GM19452 (cell line): Measurements from ENCODE around the gene TFIP11.

ENCODE experiments used
- ATAC-seq: cut with Tn5 transposase; IDR thresholded peaks from one replicate; pipeline ENCODE4 v1.9.1; 2021; ENCODE audit not compliant: unreplicated experiment

The TFIP11 gene

DNA sequence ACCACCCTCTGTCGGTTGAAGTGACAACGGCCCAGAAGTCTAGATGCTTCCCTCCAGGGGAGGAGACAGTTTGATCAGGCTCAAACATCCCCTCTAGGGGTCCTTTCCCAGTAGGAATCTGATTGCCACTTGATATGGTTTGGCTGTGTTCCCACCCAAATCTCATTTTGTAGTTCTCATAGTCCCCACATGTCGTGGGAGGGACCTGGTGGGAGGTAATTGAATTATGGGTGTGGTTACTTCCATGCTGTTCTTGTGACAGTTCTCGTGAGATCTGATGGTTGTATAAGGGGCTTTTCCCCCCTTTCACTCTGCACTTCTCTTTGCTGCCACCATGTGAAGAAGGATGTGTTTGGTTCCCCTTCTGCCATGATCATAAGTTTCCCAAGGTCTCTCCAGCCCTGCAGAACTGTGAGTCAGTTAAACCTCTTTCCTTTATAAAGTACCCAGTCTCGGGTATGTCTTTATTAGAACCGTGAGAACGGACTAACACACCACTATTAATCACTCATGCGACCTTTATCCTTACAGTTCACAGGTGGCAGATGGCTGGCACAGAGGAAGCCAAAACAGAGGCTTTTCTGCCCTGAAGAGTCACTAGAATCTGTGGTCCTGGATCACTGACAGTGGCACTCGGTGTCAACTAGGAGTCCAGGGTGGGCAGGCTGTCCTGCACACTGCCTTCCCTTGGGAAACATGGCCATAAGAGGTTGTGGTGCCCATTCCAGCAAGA lies 61.7 kb downstream of the TFIP11 start:
- ATAC-seq = no peak

DNA sequence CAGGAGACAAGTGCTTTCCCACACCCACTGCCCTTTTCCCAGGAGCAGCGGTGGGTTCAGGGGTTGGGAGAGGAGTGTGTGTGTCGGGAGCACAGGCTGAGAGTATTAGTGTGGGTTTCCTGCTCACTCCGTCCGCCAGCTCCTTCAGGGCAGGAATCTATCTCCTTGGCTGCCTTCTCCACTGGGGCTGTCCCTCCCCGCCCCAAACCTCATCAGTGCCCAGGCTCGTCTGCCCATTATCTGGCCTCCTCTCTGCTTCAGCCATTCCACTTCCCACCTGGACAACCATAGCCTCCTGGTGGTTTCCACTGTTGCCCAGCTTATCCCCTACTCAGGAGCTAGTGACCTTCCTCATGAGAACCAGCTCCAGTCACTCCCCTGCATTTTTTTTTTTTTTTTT lies 63.3 kb downstream of the TFIP11 start:
- no peak for ATAC-seq

DNA sequence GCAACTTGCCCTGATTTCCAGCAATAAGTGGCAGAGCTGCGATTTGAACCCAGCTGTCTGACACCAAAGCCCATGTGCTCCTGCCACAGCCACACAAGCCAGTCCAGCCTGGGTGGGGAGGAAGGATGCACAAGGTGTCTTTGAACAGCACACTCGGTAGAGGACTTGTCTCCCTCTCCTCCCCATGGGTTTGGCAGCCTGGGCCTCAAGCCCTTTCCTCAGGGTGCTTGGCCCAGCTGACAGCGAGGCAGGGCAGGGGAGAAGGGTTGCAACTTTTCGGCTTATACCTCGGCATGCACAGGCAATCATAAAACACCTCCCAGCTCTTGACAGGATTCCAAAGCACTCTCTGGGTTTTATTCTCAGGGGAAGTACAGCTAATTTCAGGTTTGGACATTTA lies 63.9 kb downstream of the TFIP11 start:
- ATAC-seq = no peak

DNA sequence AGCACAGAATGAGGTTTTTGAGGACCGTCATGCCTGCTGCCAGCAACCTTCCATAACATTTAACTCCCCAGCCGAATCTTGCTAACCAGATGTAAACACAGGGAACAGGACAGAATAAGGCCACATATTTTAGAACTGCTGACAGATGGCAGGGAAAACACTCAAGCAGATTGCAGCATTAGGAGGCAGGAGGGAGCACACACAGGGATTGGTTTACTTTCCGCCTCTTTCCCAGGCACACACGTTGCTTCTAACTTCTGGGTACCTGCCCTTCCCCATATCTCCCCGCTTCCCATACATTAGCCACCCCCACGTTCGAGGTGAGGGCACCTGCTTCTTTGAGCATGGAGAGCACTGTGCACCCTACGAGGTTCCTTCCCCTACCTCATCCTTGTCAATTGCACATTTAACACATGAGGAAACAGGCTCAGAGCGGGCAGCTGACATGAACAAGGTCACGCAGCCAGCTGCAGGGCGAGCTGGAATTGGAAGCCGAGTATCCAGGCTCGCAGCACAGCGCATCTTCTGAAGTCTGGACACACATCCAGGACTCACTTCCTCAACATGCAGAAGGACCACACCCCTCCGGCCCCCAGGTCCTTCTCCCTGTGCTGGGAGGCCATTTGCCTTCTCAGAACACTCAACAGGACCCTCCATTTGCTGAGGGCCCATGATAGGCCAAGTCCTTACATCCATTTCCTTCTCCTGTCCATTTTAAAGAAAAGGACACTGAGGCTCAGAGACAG lies 64.5 kb downstream of the TFIP11 start:
- no peak for ATAC-seq

DNA sequence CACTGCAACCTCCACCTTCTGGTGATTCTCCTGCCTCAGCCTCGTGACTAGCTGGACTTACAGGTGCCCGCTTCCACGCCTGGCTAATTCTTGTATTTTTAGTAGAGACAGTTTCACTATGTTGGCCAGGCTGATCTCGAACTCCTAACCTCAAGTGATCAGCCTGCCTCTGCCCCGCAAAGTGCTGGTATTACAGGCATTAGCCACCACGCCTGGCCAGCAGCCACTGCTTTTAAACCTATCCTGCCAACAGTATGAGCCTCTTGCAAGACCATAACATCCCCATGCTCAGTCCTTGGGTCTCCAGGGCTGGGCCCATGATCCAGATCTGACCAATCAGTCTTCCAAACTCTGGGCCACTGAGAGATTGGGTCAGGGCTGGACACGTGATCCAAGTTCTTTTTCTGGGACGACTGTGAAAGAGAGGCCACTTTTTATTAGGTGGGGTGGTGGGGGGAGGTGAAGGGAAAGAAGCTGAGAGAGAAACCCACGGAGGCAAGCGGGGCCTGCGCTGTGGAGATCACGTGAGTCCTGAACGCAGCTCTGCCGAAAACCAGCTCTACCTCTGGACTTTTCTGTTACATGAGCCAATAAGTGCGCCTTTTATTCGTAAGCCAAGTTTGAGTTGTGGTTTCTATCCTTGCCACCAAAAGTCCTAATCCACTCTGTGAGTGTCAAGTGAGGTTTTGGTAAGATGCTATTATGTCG lies 65.3 kb downstream of the TFIP11 start:
- no peak for ATAC-seq

DNA sequence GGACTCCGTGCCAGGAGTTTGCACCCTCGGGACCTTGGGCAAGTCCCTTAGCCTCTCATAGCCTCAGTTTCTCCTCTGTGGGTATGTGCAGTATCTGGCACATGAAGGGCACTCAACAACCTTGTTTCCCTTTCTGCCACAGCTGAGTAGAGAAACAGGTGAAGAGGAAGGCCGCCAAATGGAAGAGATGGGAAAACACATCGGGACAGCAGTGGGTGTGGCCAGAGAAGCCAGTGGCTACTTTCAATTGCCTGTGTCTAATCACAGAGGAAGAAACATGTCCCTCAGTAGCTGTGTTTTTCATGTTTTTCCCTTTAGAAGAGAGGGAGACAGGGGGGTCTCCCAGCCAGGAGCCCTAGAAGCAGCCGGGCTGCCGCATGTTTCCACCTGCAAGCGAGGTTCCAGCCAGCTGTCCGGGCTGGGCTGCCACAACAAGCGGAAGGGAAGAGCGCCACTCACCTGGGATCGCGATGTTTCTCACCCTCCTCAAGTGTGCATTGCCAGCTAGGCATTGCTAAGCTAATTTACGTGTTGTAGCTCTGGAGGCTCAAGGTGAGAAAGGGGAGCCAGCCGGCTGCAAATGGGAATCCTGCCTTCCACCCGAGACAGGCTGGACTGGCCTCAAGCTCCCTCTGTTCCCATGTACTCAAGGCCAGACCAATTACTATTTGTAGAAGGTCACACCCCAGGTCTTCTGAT lies 66.5 kb downstream of the TFIP11 start:
- ATAC-seq = no peak

DNA sequence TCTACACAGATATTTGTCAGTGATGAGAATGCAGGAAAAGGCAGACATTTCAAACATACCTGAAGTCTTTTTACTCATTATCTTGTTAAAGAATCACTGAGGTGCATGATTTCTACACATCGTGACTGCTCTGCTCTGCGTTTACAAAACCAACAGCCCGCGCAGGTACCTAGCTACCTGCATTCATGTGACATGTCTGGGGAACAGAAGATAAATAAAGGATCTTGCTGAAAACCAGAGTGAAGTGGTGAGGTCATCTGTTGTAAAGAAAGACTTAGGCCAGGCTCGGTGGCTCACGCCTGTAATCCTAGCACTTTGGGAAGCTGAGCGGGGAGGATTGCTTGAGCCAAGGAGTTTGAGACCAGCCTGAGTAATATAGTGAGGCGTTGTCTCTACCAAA lies 67.5 kb downstream of the TFIP11 start:
- no peak for ATAC-seq

DNA sequence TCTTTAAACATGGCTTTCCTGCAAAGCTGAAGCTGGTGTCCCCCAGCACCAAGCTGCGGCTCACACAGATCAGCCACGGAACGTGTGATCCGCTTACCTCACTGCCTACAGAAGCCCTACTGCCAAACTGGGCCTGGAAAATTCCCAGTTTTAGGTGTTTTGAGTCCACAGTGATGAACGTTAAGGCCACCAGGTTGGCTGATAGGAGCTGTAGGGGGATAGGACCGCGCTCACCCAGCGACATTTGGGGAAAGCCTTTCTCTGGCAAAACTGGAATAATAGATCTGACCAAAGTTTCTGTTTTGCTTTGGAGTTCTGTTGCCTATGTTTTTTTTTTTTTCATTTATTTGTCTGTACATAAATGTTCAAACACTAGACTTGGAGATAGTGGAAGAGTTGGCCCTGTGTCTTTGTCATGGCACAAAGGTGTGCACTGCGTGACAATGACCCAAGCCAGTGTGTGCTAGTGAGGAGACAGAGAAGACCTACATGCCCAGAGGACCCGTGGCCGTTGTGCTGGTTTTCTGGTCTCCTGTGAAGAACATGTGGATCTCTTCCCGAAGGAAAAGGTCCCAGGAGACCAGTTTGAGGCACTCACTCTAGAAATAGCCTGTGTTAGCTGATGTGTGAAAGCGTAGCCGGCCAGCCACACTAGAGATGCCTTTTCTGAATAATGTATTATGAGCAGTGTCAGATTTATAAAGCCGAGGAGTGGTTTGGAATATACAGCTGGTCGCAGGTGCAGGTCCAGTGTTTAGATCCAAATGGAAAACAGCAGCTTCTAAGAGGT lies 68.2 kb downstream of the TFIP11 start:
- no peak for ATAC-seq

DNA sequence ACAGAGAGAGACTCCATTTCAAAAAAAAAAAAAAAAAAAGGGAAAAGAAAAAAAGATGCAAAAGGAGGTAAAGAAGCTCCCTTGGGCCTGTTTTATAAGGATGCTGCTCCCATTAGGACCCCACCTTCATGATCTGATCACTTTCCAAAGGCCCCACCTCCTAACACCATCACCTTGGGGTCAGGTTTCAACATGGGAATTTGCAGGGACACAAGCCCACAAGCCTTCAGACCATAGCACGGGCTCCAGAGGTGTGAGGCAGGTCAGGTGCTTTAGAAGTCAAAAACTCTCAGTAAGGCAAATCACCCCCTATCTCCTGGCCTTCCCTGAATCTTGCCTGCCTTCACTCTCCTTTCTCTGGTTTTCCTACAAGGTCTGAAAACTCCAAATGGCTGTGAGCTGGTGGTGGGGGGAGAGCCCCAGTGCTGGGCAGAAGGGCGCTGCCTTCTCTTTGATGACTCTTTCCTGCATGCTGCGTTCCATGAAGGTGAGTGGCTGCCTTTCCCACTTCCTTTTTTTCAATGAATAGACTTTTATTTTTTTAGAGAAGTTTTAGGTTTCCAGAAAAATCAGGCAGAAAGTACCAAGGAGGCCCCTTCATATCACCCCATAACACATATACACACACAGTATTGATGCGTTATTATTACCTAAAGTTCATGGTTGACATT lies 70.1 kb downstream of the TFIP11 start:
- no peak for ATAC-seq
